CD4-positive, alpha-beta T cell treated with Interleukin-12 subunit alpha and Interleukin-12 subunit beta, for 1 hour (primary cell): ENCODE measurements around the gene NGEF.
A peak's percentile ranks its signal among the peaks of the same experiment; 100 is the strongest.
"Not testable (repeated sequence)": the region's sequence is repeated elsewhere in the genome, so short reads cannot be mapped to it uniquely, and the experiment has no call there.

ENCODE experiments used
- DNase-seq: peaks from one replicate; pipeline ENCODE4 v3.0.0-alpha.2; 2020

Gene NGEF

GRCh38 chr2:232866104-232866503 is 147.0 kb downstream of the NGEF start:
- DNase-seq = no peak

DNA sequence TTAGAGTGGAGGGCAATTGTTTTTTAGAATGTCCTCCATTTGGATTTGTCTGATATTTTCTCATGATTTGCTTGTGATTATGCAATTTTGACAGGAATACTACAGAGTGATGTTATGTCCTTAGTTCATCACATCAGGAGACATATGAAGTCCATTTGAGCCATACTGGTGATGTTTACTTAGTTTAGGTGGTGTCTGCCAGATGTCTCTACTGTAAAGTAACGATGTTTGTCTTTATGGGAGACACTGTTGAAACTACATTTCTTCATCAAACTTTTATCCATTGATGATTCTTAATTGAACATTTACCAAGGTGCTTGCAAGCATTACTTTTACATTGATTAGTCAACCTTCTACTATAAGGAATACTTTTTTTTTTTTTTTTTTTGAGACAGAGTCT is 147.9 kb downstream of the NGEF start:
- DNase-seq = no peak

- no peak for DNase-seq
These were observed 149.1 kb downstream of the NGEF start for GRCh38 chr2:232863996-232864395.

DNA sequence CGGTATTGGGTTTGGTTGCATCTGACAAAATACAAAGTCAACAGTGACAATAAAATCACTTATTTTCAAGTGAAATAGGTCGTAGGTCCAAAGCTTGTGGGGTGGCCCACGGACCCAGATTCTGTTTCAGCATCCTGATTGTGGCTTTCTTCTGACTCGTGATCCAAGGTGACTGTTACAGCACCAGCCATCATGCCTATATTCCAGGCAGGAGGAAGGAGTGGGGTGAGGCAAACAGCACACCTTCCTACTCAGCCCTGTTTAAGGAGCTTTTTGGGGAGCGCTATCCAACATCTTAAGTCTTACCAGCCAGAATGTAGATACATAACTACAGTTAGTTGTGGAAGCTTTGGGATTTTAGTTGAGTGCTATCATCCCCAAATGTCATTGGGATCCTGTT is 151.7 kb downstream of the NGEF start:
- no peak for DNase-seq

- no peak for DNase-seq
These were observed 152.3 kb downstream of the NGEF start for GRCh38 chr2:232860593-232861241.

DNA sequence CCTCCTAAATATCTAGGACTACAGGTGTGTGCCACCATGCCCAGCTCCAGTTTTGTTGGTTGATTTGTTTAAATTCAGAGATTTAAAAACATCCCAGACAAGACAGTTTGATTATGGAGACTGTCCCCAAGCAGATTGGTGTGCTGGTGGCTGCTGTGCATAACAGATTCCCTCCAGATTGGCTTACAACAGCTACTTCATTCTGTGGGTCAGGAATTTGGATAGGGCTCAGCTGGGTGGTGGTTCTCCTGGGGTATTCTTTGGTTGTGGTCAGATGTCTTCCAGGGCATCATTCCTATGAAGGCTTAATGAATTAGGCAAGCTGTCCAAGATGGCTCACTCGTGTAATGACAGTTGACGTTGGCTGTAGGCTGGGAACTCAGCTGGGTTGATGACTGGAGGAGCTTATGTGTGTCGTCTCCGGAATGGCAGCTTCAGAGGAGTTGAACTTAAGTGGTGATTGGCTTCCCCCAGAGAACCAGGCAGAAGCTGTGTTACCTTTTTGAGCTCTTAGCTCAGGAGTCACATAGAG is 153.6 kb downstream of the NGEF start:
- no peak for DNase-seq

GRCh38 chr2:232857158-232857563 is 155.9 kb downstream of the NGEF start:
- no peak for DNase-seq

DNA sequence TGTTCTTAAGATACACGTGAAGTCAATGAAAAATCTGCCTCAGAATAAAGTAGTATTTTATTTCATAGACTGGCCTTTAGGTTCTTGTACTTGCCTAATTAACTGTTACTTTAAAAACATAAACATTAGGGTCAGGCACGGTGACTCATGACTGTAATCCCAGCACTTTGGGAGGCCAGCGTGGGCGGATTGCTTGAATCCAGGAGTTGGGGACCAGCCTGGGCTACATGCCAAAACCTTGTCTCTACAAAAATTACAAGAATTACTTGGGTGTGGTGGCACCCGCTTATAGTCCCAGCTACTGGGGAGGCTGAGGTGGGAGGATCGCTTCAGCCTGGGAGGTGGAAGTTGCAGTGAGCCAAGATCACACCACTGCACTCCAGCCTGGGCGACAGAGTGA is 159.0 kb downstream of the NGEF start:
- DNase-seq = no peak

GRCh38 chr2:232852676-232853075 is 160.4 kb downstream of the NGEF start:
- DNase-seq = no peak

DNA sequence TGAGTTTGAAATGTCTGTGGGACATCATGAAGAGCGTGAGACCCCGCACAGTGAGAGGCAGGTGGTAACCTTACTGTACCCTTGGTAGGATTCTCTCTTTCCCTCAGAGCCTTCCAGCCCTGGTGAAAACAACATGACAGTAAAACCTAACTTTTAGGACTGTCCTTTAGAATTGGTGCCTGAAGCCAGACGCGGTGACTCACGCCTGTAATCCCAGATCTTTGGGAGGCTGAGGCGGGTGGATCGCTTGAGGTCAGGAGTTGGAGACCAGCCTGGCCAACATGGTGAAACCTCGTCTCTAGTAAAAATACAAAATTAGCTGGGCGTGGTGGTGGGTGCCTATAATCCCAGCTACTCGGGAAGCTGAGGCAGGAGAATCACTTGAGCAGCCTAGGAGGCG is 161.0 kb downstream of the NGEF start:
- DNase-seq = not testable (repeated sequence)

DNA sequence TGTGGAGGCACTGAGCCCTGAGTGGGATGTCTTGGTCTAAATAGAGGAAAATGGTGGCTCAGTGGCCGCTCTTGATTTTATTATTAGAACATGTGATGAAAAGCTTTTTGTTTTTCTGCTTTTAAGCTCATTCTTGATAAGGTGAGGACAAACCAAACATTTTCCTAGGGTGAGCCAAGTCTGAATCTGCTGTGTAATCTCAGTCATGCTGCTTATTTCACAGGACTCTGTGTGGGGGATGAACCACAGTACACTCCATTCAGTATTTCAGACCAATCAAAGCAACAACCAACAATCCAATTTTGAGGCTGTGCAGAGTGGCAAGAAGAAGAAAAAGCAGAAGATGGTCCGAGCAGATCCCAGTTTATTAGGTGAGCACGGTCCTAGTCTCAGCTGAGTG is 163.0 kb downstream of the NGEF start:
- no peak for DNase-seq

DNA sequence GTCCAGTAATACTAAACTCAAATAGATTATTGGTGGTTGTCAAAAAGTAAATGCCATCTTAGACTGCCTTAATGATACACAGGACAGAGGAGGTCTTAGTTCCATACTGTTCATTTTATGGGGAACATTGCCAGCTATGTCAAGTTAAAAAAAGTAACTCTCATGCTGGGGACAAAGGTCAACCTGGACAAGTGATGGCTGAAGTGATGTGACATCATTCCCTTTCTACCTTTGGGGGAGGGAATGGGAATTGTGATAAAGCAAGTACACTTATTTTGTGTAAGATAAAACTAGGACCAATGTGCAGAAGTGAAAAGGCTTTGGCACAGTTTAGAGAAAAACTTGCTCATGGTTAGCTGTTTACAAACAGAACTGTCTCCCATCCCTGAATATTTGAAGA is 167.0 kb downstream of the NGEF start:
- DNase-seq = no peak

DNA sequence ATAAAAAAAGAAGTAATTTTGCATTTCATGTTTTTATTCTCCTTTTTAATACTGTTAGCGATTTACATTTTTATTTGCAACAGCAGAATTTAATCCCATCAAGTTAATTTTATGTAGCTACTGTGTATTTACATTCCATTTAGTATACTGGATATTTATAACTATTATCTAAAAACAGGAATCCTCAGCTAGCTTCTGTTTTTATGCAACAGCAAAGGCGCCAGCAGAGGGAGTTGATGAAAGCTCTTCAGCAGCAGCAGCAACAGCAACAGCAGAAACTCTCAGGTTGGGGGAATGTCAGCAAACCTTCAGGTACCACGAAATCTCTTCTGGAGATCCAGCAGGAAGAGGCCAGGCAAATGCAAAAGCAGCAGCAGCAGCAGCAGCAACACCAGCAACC is 169.2 kb downstream of the NGEF start:
- no peak for DNase-seq

GRCh38 chr2:232842689-232843088 is 170.4 kb downstream of the NGEF start:
- no peak for DNase-seq

GRCh38 chr2:232839411-232840079 is 173.5 kb downstream of the NGEF start:
- peak; percentile 5 for DNase-seq

GRCh38 chr2:232838406-232838874 is 174.6 kb downstream of the NGEF start:
- DNase-seq = peak; percentile 76

DNA sequence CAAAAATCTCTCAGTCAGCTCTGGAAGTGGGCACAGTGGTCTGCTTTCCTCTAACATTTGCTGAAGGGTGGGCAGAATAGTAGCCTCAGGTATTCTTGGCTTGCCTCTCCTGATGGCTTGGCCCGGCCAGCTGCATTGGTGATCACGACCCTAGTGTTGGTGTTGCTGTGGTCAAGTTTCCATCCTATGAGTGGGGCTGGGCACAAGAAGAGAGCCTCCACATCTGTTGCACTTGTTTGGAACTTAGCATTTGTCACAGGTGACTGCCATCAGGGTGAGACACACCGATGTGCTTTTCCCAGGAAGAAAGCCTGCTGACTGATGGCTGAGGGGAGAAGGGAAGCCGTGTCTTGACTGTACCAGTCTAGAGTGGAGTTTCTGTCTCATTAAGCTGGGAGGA is 176.1 kb downstream of the NGEF start:
- DNase-seq = no peak

DNA sequence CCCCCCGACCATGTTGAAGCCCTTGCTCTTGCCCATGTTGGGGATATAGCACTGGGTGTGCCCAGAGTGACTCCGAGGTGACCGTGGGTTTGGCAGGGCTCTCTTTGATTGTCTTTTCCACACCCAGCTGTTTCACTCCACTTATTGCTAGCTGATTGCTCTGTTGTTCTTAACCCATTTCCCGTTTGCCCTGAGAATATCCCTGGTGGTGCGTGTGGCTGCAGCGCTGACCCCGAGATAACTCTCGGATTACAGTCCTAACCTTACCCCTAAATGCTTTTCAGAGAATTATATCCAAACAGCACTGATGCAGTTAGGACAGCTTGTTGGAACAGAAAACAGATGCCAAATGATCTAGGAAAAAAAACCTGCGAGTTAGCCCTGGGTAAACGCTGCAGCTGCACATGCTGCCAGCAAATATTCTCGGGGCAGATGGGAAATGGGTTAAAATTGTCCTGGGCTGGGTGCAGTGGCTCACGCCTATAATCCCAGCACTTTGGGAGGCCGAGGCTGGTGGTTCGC is 177.3 kb downstream of the NGEF start:
- no peak for DNase-seq

DNA sequence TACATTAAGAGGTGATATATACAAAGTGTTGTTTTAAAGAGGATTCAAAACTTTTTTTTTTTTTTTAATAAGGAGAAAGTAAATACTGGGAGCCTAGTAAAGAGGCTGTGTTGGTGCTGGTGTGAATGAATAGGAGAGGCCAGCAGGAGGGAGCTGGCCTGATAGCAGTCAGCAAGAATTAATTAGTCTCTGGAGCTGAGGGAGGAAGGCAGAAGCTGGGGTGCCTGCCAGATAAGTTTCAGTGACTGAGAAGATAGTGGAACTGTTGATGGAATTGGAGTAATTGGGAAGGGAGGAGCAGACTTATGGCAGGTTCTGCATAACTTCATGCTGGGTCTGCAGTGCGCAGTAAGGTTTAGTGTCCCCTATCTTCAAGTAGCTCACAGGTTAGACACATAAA is 179.2 kb downstream of the NGEF start:
- no peak for DNase-seq

- DNase-seq = no peak
These were observed 181.6 kb downstream of the NGEF start for GRCh38 chr2:232831496-232831895.

- DNase-seq = no peak
These were observed 183.1 kb downstream of the NGEF start for GRCh38 chr2:232829988-232830387.
